NCI-H345 treated with DMSO at 0.1 percent for 48 hours (cell line): ENCODE measurements around the gene ZNF514.
"Not testable (repeated sequence)": the region's sequence is repeated elsewhere in the genome, so short reads cannot be mapped to it uniquely, and the experiment has no call there.

Experiments used
- DNase-seq: peaks from one replicate; lab custom pipeline; 2025; ENCODE audit not compliant: unreplicated experiment; lab: John Stamatoyannopoulos, UW

ZNF514 gene

DNA sequence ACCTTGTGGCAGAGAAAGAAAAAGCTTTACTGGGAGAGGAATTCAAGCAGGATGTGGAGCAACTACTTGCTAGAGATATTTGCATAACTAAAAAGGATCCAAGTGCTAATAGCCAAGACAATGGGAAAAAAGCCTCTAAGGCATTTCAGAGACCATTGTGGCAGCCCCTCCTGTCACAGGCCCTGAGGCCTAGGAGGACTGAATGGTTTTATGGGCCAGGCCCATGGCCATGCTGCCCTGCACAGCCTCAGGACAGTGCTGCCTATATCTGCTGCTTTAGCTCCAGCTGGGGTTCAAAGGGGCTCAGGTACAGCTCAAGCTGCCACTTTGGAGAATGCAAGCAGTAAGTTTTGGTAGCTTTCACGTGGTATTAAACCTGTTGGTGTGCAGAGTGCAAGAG, 20.9 kb downstream of the ZNF514 start:
- no peak for DNase-seq

DNA sequence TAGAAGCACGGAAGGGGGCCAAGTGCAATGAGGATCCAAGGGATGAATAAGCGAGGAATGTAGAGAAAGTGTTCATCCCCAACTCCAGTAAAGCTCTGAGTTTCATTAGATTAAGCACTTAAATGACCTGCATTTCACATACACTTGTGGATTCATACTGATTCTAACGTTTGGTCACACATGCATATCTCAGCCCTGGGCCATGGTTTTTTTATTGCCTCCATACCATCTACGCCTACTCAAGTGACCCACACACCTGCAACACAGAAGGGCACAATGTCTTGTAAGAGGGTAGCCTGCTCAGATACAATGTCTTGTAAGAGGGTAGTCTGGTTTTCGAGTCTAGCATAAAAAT, 37.5 kb downstream of the ZNF514 start:
- no peak for DNase-seq

DNA sequence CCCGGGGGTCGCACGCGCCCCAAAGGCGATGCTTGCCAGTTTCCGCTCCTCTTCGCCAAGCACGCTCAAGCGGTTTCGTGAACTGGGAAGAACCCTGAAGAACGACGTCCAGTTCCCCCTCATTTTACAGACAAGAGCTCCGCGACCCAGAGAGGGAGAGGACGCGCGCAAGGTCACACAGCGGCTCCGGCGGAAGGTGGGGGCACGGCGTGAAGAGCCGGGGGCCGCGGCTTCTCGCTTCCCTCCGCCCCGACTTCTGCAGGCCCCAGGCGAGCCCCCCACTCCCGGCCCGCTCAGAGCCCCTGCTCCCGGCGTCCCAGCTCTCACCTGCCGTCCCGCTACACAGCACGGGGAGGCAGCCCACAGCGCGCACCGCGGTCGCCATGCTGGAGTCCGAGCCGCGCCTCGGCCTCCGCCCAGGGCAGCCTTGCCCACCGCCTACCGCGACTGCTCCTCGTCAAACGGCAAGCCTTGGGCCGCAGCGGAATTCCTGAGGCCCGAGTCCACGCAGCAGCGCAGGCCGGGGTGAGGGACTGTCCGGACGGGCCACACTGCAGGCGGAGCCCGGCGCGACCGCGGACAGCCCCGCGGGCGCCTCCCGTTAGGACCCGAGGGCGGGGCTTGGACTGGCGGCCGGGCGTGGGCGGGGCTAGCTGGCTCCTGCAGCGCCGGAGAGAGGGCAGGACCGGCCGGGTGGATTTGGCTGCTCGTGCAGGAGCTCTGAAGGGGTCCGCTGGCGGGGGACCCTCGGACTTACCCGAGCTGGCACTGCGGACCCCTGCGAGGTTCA, 38.0 kb downstream of the ZNF514 start, which contains the start of gene MRPS5:
Gene MRPS5, minus strand, starts transcription at position 402 of the 790 bp plus-strand sequence. Its CDS starts 17 bp downstream, at position 385.
- peak; percentile 72 for DNase-seq

DNA sequence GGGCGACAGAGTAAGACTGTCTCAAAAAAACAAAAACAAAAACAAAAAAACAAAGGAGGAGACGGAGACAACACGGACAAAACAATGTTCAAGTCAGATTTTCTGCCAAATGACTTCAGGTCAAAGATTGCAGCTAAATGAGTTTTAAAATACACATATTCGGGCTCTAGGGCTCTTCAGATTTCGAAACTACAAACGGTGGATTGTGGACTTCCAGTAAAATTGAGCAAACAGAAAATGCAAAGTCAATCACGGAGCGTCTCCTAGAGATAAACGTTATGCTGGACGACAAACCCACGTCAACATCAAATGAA, 38.6 kb downstream of the ZNF514 start:
- DNase-seq: no peak

DNA sequence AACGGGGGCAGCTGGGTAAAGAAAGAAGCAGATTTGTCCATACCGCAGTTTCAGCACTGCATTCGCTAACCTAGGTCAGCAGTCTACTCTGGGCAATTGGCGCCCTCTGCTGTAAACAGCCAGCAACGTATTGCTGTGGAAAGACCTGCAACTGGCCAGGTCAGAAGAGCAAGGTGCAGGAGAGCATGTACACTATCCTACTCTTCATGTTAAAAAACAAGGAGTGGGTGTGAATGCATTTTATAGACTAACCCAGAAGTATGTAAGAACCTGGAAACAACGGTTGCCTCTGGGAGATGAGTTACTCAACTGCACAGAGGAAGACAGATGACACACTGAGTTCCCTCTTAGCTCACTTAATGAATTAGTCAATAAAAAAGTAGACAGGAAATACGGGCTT, 44.2 kb downstream of the ZNF514 start:
- peak; percentile 47 for DNase-seq

DNA sequence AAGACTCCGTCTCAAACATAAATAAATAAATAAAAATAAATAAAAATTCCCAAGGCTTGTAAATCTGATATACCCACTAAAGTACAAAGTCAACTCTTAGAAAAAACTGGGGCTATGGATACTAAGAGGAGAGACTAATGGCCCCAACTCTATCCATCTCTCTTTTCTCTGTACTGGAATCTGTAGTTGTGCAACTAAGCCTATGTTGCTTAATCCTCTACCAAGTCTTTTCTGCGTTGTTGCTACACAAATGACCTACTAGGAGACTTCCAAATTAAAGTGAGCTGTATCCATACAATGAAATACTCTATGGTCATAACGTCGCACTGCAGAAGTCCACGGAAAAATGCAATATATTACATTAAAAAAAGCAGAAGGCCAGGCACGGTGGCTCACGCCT, 46.2 kb downstream of the ZNF514 start:
- DNase-seq: no peak

DNA sequence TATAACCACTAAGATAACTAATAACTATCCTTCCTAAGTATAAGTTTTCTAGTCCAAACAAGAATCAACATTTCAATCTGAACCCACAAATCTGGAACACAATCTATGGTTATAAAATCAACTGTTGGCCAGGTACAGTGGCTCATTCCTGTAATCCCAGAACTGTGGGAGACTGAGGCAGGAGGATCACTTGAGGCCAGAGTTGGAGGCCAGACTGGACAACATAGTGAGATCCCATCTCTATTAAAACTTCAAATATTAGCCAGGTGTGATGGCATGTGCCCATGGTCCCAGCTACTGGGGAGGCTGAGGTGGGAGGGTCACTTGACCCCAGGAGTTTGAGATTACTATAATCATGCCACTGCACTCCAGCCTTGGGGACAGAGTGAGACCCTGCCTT, 49.3 kb downstream of the ZNF514 start:
- no peak for DNase-seq

DNA sequence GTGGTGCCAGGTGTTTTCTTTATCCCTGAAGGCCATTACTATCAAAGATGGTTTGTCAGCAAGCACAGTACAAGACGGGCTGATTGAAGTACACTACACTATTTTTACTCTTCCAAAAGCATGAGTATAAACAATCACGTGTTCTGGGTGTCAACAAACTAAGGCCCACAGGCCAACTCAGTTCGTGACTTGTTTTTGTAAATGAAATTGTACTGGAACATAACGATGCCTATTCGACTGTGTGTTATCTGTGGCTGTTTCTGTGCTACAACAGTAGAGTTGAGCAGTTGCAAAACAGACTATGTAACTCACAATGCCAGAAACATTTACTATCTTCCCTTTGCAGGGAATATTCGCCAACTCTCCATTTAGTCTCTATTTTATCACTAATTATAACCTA, 50.4 kb downstream of the ZNF514 start:
- DNase-seq: no peak

DNA sequence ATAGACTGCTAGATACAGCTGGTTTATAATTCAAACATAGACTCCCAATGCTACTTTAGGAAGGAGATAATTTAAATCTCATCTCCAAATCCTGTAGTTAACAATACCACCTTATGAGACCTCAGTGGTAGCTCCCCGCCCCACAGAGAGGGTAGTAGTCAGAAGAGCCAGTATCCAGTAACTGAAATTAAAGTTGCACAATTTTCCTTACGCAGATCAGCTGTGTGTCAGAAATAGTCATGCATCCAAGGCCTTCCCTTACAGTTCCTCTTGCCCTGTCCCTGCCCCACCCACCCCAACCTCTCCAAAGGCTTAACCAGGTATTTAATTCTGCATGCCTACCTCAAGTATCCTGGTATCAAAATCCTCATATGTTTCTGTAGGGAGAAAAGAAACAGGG, 53.6 kb downstream of the ZNF514 start:
- no peak for DNase-seq

DNA sequence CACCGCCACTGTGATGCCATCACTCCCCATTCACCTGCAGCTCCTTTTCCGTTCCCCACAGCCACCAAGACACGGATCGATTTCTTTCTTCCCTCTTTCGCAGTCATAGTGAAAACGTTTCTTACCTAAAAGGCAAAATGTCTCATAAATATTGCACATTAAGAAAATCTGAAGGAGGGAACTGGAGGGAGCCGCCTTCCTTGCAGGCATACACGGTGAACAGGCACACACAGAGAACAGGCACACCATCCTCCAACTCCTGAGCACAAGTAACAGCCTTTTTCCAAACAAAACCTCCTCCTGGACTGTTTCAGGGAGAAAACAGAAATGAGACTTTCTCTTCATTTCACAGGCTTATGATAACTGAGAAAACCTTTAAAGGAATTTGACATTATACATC, 55.0 kb downstream of the ZNF514 start:
- no peak for DNase-seq

DNA sequence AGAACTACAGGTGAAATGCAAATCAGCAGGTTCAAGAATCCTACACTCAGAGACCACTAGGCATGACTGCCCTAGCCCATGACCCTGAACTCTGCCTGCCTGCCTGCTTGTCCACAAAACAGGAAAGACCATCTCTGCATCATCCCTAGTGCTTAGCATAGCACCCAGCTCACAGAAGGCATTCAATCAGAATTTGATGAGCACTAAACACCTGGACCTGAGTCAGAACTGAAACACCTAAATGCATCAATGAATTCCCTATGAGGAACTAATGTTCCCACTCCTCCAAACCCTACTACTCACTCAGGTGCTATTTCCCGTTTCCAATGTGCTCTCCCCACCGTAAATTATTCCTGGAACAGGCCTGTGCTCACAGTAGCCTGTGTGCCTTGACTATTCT, 59.7 kb downstream of the ZNF514 start:
- no peak for DNase-seq

DNA sequence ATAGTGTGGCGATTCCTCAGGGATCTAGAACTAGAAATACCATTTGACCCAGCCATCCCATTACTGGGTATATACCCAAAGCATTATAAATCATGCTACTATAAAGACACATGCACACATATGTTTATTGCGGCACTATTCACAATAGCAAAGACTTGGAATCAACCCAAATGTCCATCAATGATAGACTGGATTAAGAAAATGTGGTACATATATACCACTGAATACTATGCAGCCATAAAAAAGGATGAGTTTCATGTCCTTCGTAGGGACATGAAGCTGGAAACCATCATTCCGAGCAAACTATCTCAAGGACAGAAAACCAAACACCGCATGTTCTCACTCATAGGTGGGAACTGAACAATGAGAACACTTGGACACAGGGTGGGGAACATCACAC, 61.4 kb downstream of the ZNF514 start:
- DNase-seq: not testable (repeated sequence)
